IMR-90 (cell line): ENCODE data around the gene TMEM170B. TPM values are rescaled to one million over a fixed set of nuclear protein-coding genes. Genes with fewer than 3 reads are reported as not detected.

Experiments
- ATAC-seq: fragments of 200-7000 bp; cut with Tn5 transposase; 2 replicates; pipeline ENCODE4 v1.9.1; 2020; ENCODE audit warnings: low read depth, mild to moderate bottlenecking, moderate library complexity
- BruUV-seq: library from RNA; stranded (reverse); fragments of 400-500 nt; replicated peaks from 2 replicates; lab custom pipeline; 2021; lab: Mats Ljungman, UMichigan
- CTCF ChIA-PET: fragments of 300-600 bp; formaldehyde crosslinking; extraction: SDS; loops from one replicate; lab custom pipeline; 2021; ENCODE audit warnings: antibody characterized with exemption; lab: Yijun Ruan, JAX
- POLR2A ChIA-PET: fragments of 300-600 bp; sonication (Branson Sonifier 250); formaldehyde crosslinking; loops from one replicate; lab custom pipeline; 2022; ENCODE audit warnings: antibody characterized with exemption; ENCODE audit not compliant: unreplicated experiment; lab: Charles Lee
- DNase-seq: peaks from one replicate; pipeline ENCODE4 v3.0.0; 2013
- H2AFZ ChIP-seq: replicated peaks from 2 replicates; pipeline ENCODE3; 2013; ENCODE audit warnings: low read length, mild to moderate bottlenecking; ENCODE audit not compliant: poor library complexity
- H2AK5ac ChIP-seq: 2 replicates; pipeline ENCODE4 v1.6.1; 2013; ENCODE audit warnings: low read depth, low read length, inconsistent platforms
- H2AK9ac ChIP-seq: replicated peaks from 2 replicates; pipeline ENCODE3; 2013; ENCODE audit warnings: mild to moderate bottlenecking, low read depth, low read length, moderate library complexity; ENCODE audit not compliant: poor library complexity
- H2BK120ac ChIP-seq: 2 replicates; pipeline ENCODE4 v1.6.1; 2013; ENCODE audit warnings: low read depth, low read length, inconsistent platforms
- H2BK15ac ChIP-seq: 3 replicates; pipeline ENCODE4 v1.6.1; 2013; ENCODE audit warnings: low read depth, low read length, inconsistent platforms
- H2BK20ac ChIP-seq: 2 replicates; pipeline ENCODE4 v1.6.1; 2013; ENCODE audit warnings: low read depth, mild to moderate bottlenecking, inconsistent platforms, low read length, moderate library complexity
- H2BK5ac ChIP-seq: 2 replicates; pipeline ENCODE4 v1.6.1; 2013; ENCODE audit warnings: mild to moderate bottlenecking, low read depth, low read length, inconsistent platforms; ENCODE audit not compliant: poor library complexity, severe bottlenecking
- H3K14ac ChIP-seq: replicated peaks from 2 replicates; pipeline ENCODE4 v1.6.1; 2013; ENCODE audit warnings: low read depth, low read length, inconsistent platforms
- H3K18ac ChIP-seq: 2 replicates; pipeline ENCODE4 v1.6.1; 2013; ENCODE audit warnings: low read depth, low read length, control low read depth
- H3K23ac ChIP-seq: 2 replicates; pipeline ENCODE4 v1.6.1; 2013; ENCODE audit warnings: low read depth, low read length, inconsistent platforms
- H3K27ac ChIP-seq: 2 replicates; pipeline ENCODE4 v1.5.1; 2013; ENCODE audit warnings: mild to moderate bottlenecking, control low read depth, low read length; ENCODE audit not compliant: insufficient read depth
- H3K27me3 ChIP-seq: 2 replicates; pipeline ENCODE4 v1.6.1; 2013; ENCODE audit warnings: low read length; ENCODE audit not compliant: control insufficient read depth, insufficient read depth
- H3K36me3 ChIP-seq: 2 replicates; pipeline ENCODE4 v1.6.1; 2013; ENCODE audit warnings: low read length, mixed read lengths; ENCODE audit not compliant: control insufficient read depth, insufficient read depth
- H3K4ac ChIP-seq: 2 replicates; pipeline ENCODE4 v1.6.1; 2013; ENCODE audit warnings: low read depth, low read length, inconsistent platforms
- H3K4me1 ChIP-seq: 2 replicates; pipeline ENCODE4 v1.6.1; 2013; ENCODE audit warnings: low read length, mixed read lengths; ENCODE audit not compliant: control insufficient read depth, insufficient read depth
- H3K4me2 ChIP-seq: 2 replicates; pipeline ENCODE4 v1.6.1; 2013; ENCODE audit warnings: low read depth, mild to moderate bottlenecking, control low read depth, low read length, moderate library complexity
- H3K4me3 ChIP-seq: 2 replicates; pipeline ENCODE4 v1.5.1; 2013; ENCODE audit warnings: low read depth, mild to moderate bottlenecking, control low read depth, low read length, moderate library complexity; ENCODE audit not compliant: insufficient read depth
- H3K56ac ChIP-seq: 2 replicates; pipeline ENCODE4 v1.6.1; 2013; ENCODE audit warnings: low read length, inconsistent platforms; ENCODE audit not compliant: insufficient read depth; ENCODE audit errors: extremely low read depth
- H3K79me1 ChIP-seq, 2 experiments: 2 replicates each; pipeline ENCODE4 v1.6.1; 2013; ENCODE audit warnings: low read length in 2 of 2, inconsistent platforms in 1 of 2, low read depth in 1 of 2
- H3K9ac ChIP-seq: 2 replicates; pipeline ENCODE4 v1.6.1; 2013; ENCODE audit warnings: low read depth, low read length, control low read depth
- H3K9me1 ChIP-seq: 2 replicates; pipeline ENCODE4 v1.6.1; 2013; ENCODE audit warnings: low read length, inconsistent platforms; ENCODE audit not compliant: insufficient read depth
- H3K9me3 ChIP-seq: 2 replicates; pipeline ENCODE4 v1.6.1; 2013; ENCODE audit warnings: low read length; ENCODE audit not compliant: control insufficient read depth, insufficient read depth
- H4K20me1 ChIP-seq: 2 replicates; pipeline ENCODE4 v1.6.1; 2013; ENCODE audit warnings: low read length, inconsistent platforms; ENCODE audit not compliant: insufficient read depth
- H4K5ac ChIP-seq: 2 replicates; pipeline ENCODE4 v1.6.1; 2013; ENCODE audit warnings: mild to moderate bottlenecking, low read depth, low read length, control low read depth
- H4K8ac ChIP-seq, 2 experiments: 2 replicates each; pipeline ENCODE4 v1.6.1; 2013; ENCODE audit warnings: low read depth in 2 of 2, low read length in 2 of 2, control low read depth in 1 of 2, inconsistent platforms in 1 of 2
- H4K91ac ChIP-seq: 2 replicates; pipeline ENCODE4 v1.6.1; 2013; ENCODE audit warnings: low read depth, low read length, inconsistent platforms; ENCODE audit not compliant: insufficient read depth
- CEBPB ChIP-seq: IDR thresholded peaks from 2 replicates; pipeline ENCODE4 v1.6.1; 2012; ENCODE audit warnings: low read depth, low read length, improper control_type of control experiment
- CHD1 ChIP-seq: IDR thresholded peaks from 2 replicates; pipeline ENCODE4 v1.6.1; 2012; ENCODE audit warnings: low read depth, low read length, improper control_type of control experiment
- ELK1 ChIP-seq: fragments of 150-350 bp; IDR thresholded peaks from 2 replicates; pipeline ENCODE4 v1.6.1; 2016; ENCODE audit warnings: low read depth, mild to moderate bottlenecking, low read length, moderate library complexity, borderline replicate concordance
- FOS ChIP-seq: fragments of 150-350 bp; IDR thresholded peaks from 2 replicates; pipeline ENCODE4 v1.6.1; 2016; ENCODE audit warnings: low read depth, low read length
- MAFK ChIP-seq: IDR thresholded peaks from 2 replicates; pipeline ENCODE4 v1.6.1; 2012; ENCODE audit warnings: low read depth, low read length, improper control_type of control experiment
- MXI1 ChIP-seq: IDR thresholded peaks from 2 replicates; pipeline ENCODE4 v1.6.1; 2012; ENCODE audit warnings: low read depth, mild to moderate bottlenecking, low read length, moderate library complexity, borderline replicate concordance
- NFE2L2 ChIP-seq: fragments of 150-350 bp; IDR thresholded peaks from 2 replicates; pipeline ENCODE4 v1.6.1; 2016; ENCODE audit warnings: low read depth, mild to moderate bottlenecking, low read length
- POLR2A ChIP-seq: IDR thresholded peaks from 2 replicates; pipeline ENCODE4 v1.6.1; 2012; ENCODE audit warnings: mild to moderate bottlenecking, low read depth, low read length
- RAD21 ChIP-seq: IDR thresholded peaks from 2 replicates; pipeline ENCODE4 v1.6.1; 2012; ENCODE audit warnings: low read length, improper control_type of control experiment
- RFX5 ChIP-seq: IDR thresholded peaks from 2 replicates; pipeline ENCODE4 v1.8.0; 2012; ENCODE audit warnings: low read depth, mild to moderate bottlenecking, low read length, moderate library complexity
- SMC3 ChIP-seq: fragments of 150-350 bp; IDR thresholded peaks from 2 replicates; pipeline ENCODE4 v1.6.1; 2016; ENCODE audit warnings: low read depth, mild to moderate bottlenecking, antibody characterized with exemption, low read length, moderate library complexity
- WGBS, 2 experiments: methylation state at CpG; one replicate each; pipeline versions ENCODE4 v1.1.5 to v1.1.7; 2013; ENCODE audit warnings: missing lambda C conversion rate in 2 of 2; ENCODE audit not compliant: insufficient read length in 1 of 2; ENCODE audit errors: extremely low coverage in 2 of 2; 5-methylcytosine and 5-hydroxymethylcytosine counted together
- dilution Hi-C: fragments of 300-500 bp; cut with HindIII; formaldehyde crosslinking; loops from one replicate; pipeline ENCODE4 v1.14.3; 2018; ENCODE audit warnings: low sequenced_read_pairs; ENCODE audit not compliant: unreplicated experiment
- in situ Hi-C: fragments of 300-500 bp; cut with MboI; formaldehyde crosslinking; loops from 3 replicates; pipeline ENCODE4 v1.14.3; 2019; ENCODE audit warnings: low sequenced_read_pairs, inconsistent platforms, mixed read lengths
- intact Hi-C: fragments of 100-400 bp; cut with micrococcal nuclease; formaldehyde crosslinking; loops from 2 replicates; pipeline ENCODE4 v1.10.0; 2022
- polyA plus RNA-seq, 3 experiments: library from polyadenylated mRNA; depleted of rRNA; stranded (reverse); fragments of >200 nt; gene quantifications; 2 replicates each; pipeline ENCODE4 v1.2.3, GENCODE V29; 2012; ENCODE audit warnings: low replicate concordance in 1 of 3
- total RNA-seq: library from RNA; depleted of rRNA; stranded (reverse); fragments of >200 nt; gene quantifications from 2 replicates; pipeline ENCODE4 v1.2.3, GENCODE V29; 2012
- TF ChIP-seq, protein P1 (sequence below): conservative IDR thresholded peaks from 2 replicates; pipeline ENCODE4 v1.5.1; 2012; ENCODE audit warnings: mild to moderate bottlenecking, low read depth, low read length, improper control_type of control experiment

The TMEM170B gene
- total and polyA plus RNA-seq, 2 of the 4 experiments (the other 2 are of a cell fraction): 0.10 to 0.18 TPM

GRCh38 chr6:11493974-11494373, 43.6 kb upstream of the TMEM170B start:
- Histone ChIP-seq H3K56ac (no peak overlapping the region), H3K9ac (no peak overlapping the region), H2AK9ac (no peak overlapping the region), H4K20me1 (no peaks in the 10 kb centered on the region), H3K79me1 (no peaks in the 10 kb centered on the region), H2AK5ac (no peak overlapping the region), H2BK5ac (no peak overlapping the region), H3K27ac (no peak overlapping the region), H3K9me1 (peaks cover 13% of the 10 kb centered on the region), H3K4me3 (no peak overlapping the region), H3K4me1 (peaks cover 5% of the 10 kb centered on the region), H3K14ac (no peak overlapping the region), H3K27me3 (no peaks in the 10 kb centered on the region), H3K4ac (no peak overlapping the region), H2BK20ac (no peak overlapping the region), H3K23ac (no peak overlapping the region), H2BK120ac (no peak overlapping the region; the same call in 1 of the 2 replicates), H3K18ac (no peak overlapping the region), H3K4me2 (no peak overlapping the region), H3K36me3 (no peaks in the 10 kb centered on the region), H2BK15ac (0 out of 3 replicates have a peak overlapping the region, but pooled peaks have one; percentile 38), H4K8ac (no peak overlapping the region), H3K9me3 (no peaks in the 10 kb centered on the region), H4K5ac (no peak overlapping the region), H2AFZ (no peak overlapping the region), H4K91ac (0 out of 2 replicates have a peak overlapping the region, but pooled peaks have one; percentile 20)
- no CpG with 5 or more reads among the region's 5 CpGs for WGBS, 2 experiments
- CTCF ChIA-PET: interaction anchor here (0.6 to 1.2 kb wide), 3 partner anchors 322 to 475 kb away, joined by 3 read pairs; no protein-coding TSS in a partner anchor
- no TSS peak for BruUV-seq
- in situ Hi-C loops (loop anchor here (10.0 kb wide), 1 partner anchor 259 kb away; the partner anchor contains the start of gene NEDD9), intact Hi-C loops (loop anchor here (5.0 kb wide), 1 partner anchor 167 kb away; no protein-coding TSS in a partner anchor), dilution Hi-C loops (no loop called here)
- DNase-seq (no peak), ATAC-seq (no peak)
- TF ChIP-seq RFX5 (no peak), FOS (no peak), RAD21 (no peak), SMC3 (no peak), NFE2L2 (no peak), ELK1 (no peak), MXI1 (no peak), CHD1 (no peak), CEBPB (no peak), MAFK (no peak), POLR2A (no peak)
- TF ChIP-seq, protein P1, sequence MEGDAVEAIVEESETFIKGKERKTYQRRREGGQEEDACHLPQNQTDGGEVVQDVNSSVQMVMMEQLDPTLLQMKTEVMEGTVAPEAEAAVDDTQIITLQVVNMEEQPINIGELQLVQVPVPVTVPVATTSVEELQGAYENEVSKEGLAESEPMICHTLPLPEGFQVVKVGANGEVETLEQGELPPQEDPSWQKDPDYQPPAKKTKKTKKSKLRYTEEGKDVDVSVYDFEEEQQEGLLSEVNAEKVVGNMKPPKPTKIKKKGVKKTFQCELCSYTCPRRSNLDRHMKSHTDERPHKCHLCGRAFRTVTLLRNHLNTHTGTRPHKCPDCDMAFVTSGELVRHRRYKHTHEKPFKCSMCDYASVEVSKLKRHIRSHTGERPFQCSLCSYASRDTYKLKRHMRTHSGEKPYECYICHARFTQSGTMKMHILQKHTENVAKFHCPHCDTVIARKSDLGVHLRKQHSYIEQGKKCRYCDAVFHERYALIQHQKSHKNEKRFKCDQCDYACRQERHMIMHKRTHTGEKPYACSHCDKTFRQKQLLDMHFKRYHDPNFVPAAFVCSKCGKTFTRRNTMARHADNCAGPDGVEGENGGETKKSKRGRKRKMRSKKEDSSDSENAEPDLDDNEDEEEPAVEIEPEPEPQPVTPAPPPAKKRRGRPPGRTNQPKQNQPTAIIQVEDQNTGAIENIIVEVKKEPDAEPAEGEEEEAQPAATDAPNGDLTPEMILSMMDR: no peak
- POLR2A ChIA-PET: no interaction called here
